ENCODE results near the gene XRCC6.
"Not testable (repeated sequence)": the region's sequence is repeated elsewhere in the genome, so short reads cannot be mapped to it uniquely, and the experiment has no call there.

XRCC6 gene

DNA sequence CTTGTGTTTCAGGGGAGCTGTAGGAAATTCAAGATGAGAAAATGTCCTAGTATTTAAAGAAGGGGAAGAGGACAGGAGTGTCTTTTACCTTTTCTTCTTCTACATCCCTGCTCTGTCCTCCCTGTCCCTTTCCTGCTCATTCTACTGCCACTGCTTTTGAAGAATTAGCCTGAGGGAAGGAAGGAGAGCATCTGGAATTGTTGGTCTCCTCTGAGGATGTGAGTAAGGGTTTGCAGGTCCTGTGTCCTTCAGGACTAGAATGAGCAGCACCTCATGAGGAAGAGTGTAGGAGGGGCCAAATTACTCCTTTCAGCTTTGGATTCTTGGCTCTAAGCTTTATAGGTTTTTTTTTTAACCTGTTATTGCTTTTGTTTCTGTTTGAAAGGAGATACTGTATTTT, 43.4 kb downstream of the XRCC6 start:
- Histone ChIP-seq H3K79me2 (ENCODE audit: control insufficient read depth, insufficient read depth, low read length, unreplicated experiment) (no peaks in the 10 kb centered on the region), H3K4me3 (ENCODE audit: low read depth, low read length) (no peak overlapping the region), H3K36me3 (ENCODE audit: insufficient read depth, low read length) (no peaks in the 10 kb centered on the region), H3K4me1 (ENCODE audit: control insufficient read depth, insufficient read depth, low read length, unreplicated experiment) (peaks cover 11% of the 10 kb centered on the region), H3K27me3 (ENCODE audit: insufficient read depth, low read length) (no peaks in the 10 kb centered on the region), H3K27ac (ENCODE audit: low read depth, low read length) (0 out of 2 replicates have a peak overlapping the region, but pooled peaks have one; percentile 9), H2AFZ (ENCODE audit: low read length, unreplicated experiment) (no peak overlapping the region)

DNA sequence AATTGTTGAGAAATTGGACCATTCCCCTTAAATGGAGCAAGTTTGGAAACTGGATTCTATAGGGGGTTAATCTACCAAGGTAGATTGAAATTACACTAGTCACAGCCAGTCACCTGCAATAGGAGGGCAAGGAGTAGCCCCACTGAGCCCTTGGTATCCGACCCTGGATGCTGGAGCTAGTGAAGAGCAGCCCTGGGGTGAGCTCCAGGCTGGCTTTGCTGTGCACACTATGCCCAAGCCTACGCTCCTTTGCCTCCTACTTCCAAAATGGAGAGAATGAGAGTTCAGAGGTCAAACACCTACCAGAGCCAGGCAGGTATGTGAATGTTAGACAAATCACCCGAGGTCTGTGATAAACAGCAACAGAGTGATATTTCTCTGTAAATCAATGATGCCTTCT, 43.9 kb downstream of the XRCC6 start:
- Histone ChIP-seq H3K4me1 (ENCODE audit: control insufficient read depth, insufficient read depth, low read length, unreplicated experiment) (peaks cover 12% of the 10 kb centered on the region), H3K36me3 (ENCODE audit: insufficient read depth, low read length) (no peaks in the 10 kb centered on the region), H3K27ac (ENCODE audit: low read depth, low read length) (no peak overlapping the region), H2AFZ (ENCODE audit: low read length, unreplicated experiment) (no peak overlapping the region), H3K4me3 (ENCODE audit: low read depth, low read length) (no peak overlapping the region), H3K79me2 (ENCODE audit: control insufficient read depth, insufficient read depth, low read length, unreplicated experiment) (no peaks in the 10 kb centered on the region), H3K27me3 (ENCODE audit: insufficient read depth, low read length) (no peaks in the 10 kb centered on the region)

DNA sequence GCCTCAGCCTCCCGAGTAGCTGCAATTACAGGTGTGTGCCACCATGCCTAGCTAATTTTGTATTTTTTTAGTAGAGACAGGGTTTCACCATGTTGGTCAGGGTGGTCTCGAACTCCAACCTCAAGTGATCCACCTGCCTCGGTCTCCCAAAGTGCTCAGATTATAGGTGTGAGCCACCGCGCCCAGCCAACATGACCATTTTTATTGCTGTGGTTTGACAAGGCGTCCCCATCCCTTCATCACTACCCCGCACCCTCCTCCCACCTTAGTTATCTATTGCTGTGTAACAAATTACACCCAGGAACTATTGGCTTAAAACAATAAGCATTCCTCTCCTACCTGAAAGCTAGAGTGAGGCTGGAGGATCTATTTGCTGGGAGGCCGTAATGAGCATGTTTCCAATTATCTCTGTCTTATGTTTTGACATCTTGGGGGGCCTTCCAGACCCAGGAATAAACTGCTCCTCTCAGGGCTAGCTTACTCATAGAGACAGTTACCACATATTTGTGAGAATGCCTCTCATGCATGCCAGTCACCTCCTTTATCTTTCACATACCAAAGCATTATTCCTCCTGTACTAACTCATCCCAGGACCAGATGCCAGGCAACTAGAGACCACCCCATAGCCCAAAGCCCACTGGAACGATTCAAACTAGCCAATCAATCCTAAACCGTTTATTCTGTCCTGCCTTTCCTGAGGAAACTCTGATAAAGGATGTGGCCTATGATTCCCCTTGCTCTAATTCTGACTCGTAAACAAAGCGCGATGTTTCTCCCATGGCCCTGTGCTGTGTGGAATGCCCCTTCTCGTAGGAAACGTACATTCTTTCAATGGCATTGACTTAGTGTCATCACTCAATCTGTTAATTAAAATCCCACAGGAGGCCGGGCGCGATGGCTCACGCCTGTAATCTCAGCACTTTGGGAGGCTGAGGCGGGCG, 48.1 kb downstream of the XRCC6 start:
- H3K36me3 ChIP-seq (ENCODE audit: insufficient read depth, low read length): no peaks in the 10 kb centered on the region
- no peak overlapping the region for H3K4me3 ChIP-seq (ENCODE audit: low read depth, low read length)
- H3K27me3 ChIP-seq (ENCODE audit: insufficient read depth, low read length): no peaks in the 10 kb centered on the region
- peak overlapping the region; percentile 87 for H3K27ac ChIP-seq (ENCODE audit: low read depth, low read length)
- peaks cover 16% of the 10 kb centered on the region for H3K4me1 ChIP-seq (ENCODE audit: control insufficient read depth, insufficient read depth, low read length, unreplicated experiment)
- H2AFZ ChIP-seq (ENCODE audit: low read length, unreplicated experiment): no peak overlapping the region
- no peaks in the 10 kb centered on the region for H3K79me2 ChIP-seq (ENCODE audit: control insufficient read depth, insufficient read depth, low read length, unreplicated experiment)

DNA sequence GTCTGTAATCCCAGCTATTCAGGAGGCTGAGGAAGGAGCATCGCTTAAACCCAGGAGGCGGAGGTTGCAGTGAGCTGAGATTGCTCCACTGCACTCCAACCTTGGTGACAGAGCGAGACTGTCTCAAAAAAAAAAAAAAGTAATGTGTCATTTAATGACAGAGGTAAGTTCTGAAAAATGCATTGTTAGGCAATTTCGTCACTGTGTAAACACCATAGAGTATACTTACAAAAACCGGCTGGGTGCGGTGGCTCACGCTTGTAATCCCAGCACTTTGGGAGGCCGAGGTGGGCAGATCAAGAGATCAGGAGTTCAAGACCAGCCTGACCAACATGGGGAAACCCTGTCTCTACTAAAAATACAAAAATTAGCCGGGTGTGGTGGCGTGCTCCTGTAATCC, 51.0 kb downstream of the XRCC6 start:
- H3K36me3 ChIP-seq (ENCODE audit: insufficient read depth, low read length); H2AFZ ChIP-seq (ENCODE audit: low read length, unreplicated experiment); H3K4me3 ChIP-seq (ENCODE audit: low read depth, low read length); H3K27ac ChIP-seq (ENCODE audit: low read depth, low read length); H3K27me3 ChIP-seq (ENCODE audit: insufficient read depth, low read length); H3K79me2 ChIP-seq (ENCODE audit: control insufficient read depth, insufficient read depth, low read length, unreplicated experiment): not testable (repeated sequence)
- peaks cover 13% of the 10 kb centered on the region for H3K4me1 ChIP-seq (ENCODE audit: control insufficient read depth, insufficient read depth, low read length, unreplicated experiment)

DNA sequence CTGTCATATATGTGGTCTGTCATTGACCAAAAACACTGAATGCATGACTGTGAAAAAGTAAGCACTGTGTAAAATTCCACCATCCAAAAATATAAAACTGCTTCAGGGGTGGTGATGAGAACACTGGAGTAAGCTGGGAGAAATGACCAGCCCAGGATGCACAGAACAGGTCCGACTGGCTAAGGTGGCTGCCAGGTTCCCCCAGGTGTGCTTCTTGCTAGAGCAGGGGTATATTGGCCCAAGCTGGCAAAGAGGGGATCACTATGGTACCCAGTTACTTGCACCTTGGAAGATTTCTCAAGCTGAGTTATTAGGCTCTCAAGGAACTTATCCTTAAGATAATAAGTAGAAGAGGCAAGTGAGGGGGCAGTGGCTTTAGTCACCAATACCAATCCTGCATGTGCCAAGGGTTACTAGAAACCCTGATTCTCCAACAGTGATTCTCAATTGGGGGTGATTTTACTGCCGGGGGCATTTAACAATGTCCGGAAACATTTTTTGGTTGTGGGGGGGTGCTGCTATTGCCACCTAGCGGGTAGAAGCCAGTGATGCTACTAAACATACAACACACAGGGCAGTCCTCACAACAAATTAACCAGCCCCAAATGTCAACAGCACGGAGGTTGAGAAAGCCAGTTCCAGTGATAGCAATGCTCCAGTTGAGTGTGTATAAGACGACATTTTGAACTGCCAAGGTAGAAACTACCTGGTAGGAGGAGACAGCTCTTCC, 51.9 kb downstream of the XRCC6 start:
- H3K4me1 ChIP-seq (ENCODE audit: control insufficient read depth, insufficient read depth, low read length, unreplicated experiment): peaks cover 11% of the 10 kb centered on the region
- no peak overlapping the region for H3K4me3 ChIP-seq (ENCODE audit: low read depth, low read length)
- H3K36me3 ChIP-seq (ENCODE audit: insufficient read depth, low read length): no peaks in the 10 kb centered on the region
- H3K27me3 ChIP-seq (ENCODE audit: insufficient read depth, low read length): no peaks in the 10 kb centered on the region
- H3K79me2 ChIP-seq (ENCODE audit: control insufficient read depth, insufficient read depth, low read length, unreplicated experiment): peaks cover 4% of the 10 kb centered on the region
- H2AFZ ChIP-seq (ENCODE audit: low read length, unreplicated experiment): no peak overlapping the region
- H3K27ac ChIP-seq (ENCODE audit: low read depth, low read length): no peak overlapping the region

DNA sequence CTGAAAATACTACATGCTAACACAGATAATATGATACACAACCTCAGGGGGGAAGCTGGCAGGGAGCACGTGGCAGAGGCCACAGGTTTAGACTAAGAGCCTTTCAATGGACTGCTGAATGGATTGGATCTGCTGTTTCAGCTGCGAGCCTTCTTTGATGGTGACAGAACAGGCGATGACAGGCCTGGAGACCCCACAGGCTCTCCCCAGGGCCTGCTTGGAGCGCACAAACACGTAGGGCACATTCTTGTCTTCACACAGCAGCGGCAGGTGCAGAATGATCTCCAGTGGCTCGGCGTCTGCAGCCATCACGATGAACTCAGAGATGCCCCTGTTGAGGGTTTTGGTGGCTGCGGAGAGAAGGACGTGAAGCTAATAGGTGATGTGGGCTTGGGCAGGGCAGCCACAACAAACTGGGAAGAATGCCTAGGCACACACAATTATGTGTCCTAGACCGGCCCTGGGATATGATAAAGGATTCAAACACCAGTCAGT, 53.8 kb downstream of the XRCC6 start:
- H3K79me2 ChIP-seq (ENCODE audit: control insufficient read depth, insufficient read depth, low read length, unreplicated experiment): peaks cover 16% of the 10 kb centered on the region
- no peak overlapping the region for H2AFZ ChIP-seq (ENCODE audit: low read length, unreplicated experiment)
- H3K27ac ChIP-seq (ENCODE audit: low read depth, low read length): no peak overlapping the region
- H3K27me3 ChIP-seq (ENCODE audit: insufficient read depth, low read length): no peaks in the 10 kb centered on the region
- peaks cover 5% of the 10 kb centered on the region for H3K4me1 ChIP-seq (ENCODE audit: control insufficient read depth, insufficient read depth, low read length, unreplicated experiment)
- 0 out of 2 replicates have a peak, but pooled peaks cover 2% of the 10 kb centered on the region for H3K36me3 ChIP-seq (ENCODE audit: insufficient read depth, low read length)
- H3K4me3 ChIP-seq (ENCODE audit: low read depth, low read length): no peak overlapping the region

DNA sequence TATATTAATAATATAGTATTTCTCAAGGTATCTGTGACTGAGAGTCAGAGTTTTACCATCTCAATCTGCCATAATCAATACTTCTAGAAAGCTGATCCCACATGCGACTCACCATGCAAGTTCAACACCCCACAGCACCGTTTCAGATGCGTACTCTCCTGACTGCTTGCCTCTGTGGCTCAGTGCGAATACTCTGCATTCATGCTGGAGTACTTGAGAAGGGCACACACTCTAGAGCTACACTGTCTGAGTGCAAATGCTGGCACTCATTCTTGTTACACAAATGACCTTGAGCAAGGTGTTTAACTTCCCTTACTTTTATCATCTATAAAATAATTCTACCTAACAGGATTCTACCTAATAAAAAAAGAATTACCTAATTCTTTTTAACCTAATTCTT, 55.0 kb downstream of the XRCC6 start:
- Histone ChIP-seq H3K36me3 (ENCODE audit: insufficient read depth, low read length) (0 out of 2 replicates have a peak, but pooled peaks cover 2% of the 10 kb centered on the region), H3K27ac (ENCODE audit: low read depth, low read length) (no peak overlapping the region), H3K4me3 (ENCODE audit: low read depth, low read length) (no peak overlapping the region), H3K4me1 (ENCODE audit: control insufficient read depth, insufficient read depth, low read length, unreplicated experiment) (no peaks in the 10 kb centered on the region), H2AFZ (ENCODE audit: low read length, unreplicated experiment) (no peak overlapping the region), H3K27me3 (ENCODE audit: insufficient read depth, low read length) (no peaks in the 10 kb centered on the region), H3K79me2 (ENCODE audit: control insufficient read depth, insufficient read depth, low read length, unreplicated experiment) (peaks cover 26% of the 10 kb centered on the region)

DNA sequence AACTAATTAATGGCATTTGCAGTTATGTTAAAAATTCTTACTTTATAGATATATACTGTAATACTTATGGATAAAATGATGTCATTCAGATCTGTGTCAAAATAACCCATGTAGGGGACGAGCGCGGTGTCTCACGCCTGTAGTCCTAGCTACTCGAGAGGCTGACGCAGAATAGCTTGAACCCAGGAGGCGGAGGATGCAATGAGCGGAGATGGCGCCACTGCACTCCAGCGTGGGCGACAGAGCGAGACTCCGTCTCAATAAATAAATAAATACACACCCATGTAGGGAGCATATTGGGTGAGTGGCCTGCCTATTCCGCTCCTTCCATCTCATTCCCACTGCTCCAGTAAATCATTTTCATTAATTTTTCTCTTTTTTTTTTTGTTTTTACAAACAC, 60.5 kb downstream of the XRCC6 start:
- peaks cover 75% of the 10 kb centered on the region for H3K79me2 ChIP-seq (ENCODE audit: control insufficient read depth, insufficient read depth, low read length, unreplicated experiment)
- H3K27me3 ChIP-seq (ENCODE audit: insufficient read depth, low read length): no peaks in the 10 kb centered on the region
- H2AFZ ChIP-seq (ENCODE audit: low read length, unreplicated experiment): no peak overlapping the region
- H3K36me3 ChIP-seq (ENCODE audit: insufficient read depth, low read length): 0 out of 2 replicates have a peak, but pooled peaks cover 2% of the 10 kb centered on the region
- peak overlapping the region; percentile 74 for H3K4me3 ChIP-seq (ENCODE audit: low read depth, low read length)
- peak overlapping the region; percentile 66 for H3K27ac ChIP-seq (ENCODE audit: low read depth, low read length)
- H3K4me1 ChIP-seq (ENCODE audit: control insufficient read depth, insufficient read depth, low read length, unreplicated experiment): no peaks in the 10 kb centered on the region

DNA sequence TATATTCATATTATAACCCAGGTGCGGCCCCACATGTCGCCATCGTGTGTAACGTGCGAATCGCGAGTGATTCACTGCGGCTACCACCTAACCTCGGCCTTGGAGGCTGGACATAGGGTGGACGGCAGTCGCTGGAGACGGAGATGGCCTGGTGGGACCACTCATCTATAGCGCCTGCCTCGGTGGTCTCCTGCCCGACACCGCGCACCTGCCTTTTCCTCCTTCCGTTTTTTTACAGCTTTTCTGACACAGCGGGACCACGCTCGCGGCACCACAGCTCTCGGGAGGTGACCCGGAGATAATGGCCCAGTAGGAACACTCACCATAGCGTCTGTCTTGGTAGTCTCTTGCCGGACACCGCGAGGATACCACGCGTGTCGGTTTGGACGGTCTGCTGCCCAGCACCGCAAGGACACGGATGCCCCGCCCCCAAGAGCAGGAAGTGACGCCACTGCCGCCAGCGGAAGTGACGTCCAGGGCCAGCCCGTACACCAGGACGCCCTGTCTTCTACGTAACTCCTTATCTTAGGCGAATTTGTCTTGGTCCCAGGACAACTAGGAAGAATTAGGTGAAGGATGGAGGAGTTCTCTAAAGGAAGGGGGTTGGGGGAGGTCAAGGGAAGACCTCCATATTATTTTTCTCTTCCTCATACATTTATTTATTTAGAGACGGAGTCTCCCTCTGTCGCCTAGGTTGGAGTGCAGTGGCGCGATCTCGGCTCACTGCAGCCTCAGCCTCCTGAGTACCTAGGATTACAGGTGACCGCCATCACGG, 61.1 kb downstream of the XRCC6 start:
- H2AFZ ChIP-seq (ENCODE audit: low read length, unreplicated experiment): no peak overlapping the region
- H3K4me1 ChIP-seq (ENCODE audit: control insufficient read depth, insufficient read depth, low read length, unreplicated experiment): no peaks in the 10 kb centered on the region
- H3K4me3 ChIP-seq (ENCODE audit: low read depth, low read length): peak overlapping the region; percentile 74
- H3K27me3 ChIP-seq (ENCODE audit: insufficient read depth, low read length): no peaks in the 10 kb centered on the region
- H3K79me2 ChIP-seq (ENCODE audit: control insufficient read depth, insufficient read depth, low read length, unreplicated experiment): peaks cover 81% of the 10 kb centered on the region
- peak overlapping the region; percentile 66 for H3K27ac ChIP-seq (ENCODE audit: low read depth, low read length)
- H3K36me3 ChIP-seq (ENCODE audit: insufficient read depth, low read length): 0 out of 2 replicates have a peak, but pooled peaks cover 2% of the 10 kb centered on the region

DNA sequence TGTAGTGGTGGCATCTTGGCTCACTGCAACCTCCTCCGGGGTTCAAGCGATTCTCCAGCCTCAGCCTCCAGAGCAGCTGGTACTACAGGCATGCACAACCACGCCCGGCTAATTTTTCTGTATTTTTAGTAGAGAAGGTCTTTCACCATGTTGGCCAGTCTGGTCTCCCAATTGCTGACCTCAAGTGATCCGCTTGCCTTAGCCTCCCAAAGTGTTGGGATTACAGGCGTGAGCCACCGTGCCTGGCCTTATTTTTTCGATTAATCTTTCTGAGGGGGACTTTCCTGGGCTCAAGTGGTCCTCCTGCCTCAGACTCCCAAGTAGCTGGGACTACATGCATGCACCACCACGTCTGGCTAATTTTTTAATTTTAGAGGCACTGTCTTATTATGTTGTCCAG, 62.0 kb downstream of the XRCC6 start:
- Histone ChIP-seq H3K36me3 (ENCODE audit: insufficient read depth, low read length) (0 out of 2 replicates have a peak, but pooled peaks cover 2% of the 10 kb centered on the region), H3K27me3 (ENCODE audit: insufficient read depth, low read length) (no peaks in the 10 kb centered on the region), H3K4me1 (ENCODE audit: control insufficient read depth, insufficient read depth, low read length, unreplicated experiment) (no peaks in the 10 kb centered on the region), H3K27ac (ENCODE audit: low read depth, low read length) (peak overlapping the region; percentile 66; the same call in 1 of the 2 replicates), H2AFZ (ENCODE audit: low read length, unreplicated experiment) (no peak overlapping the region), H3K79me2 (ENCODE audit: control insufficient read depth, insufficient read depth, low read length, unreplicated experiment) (peaks cover 85% of the 10 kb centered on the region), H3K4me3 (ENCODE audit: low read depth, low read length) (peak overlapping the region; percentile 74; the same call in 1 of the 2 replicates)
